Right renal cortex interstitium (tissue), 3 donors: ENCODE measurements around the gene SSH2. TPM values are rescaled to one million over a fixed set of nuclear protein-coding genes. Genes with fewer than 3 reads are reported as not detected.

ENCODE experiments used
- DNase-seq, 3 donors: peaks; one replicate each; pipeline ENCODE4 v3.0.0-alpha.2; 2013; ENCODE audit warnings: low read depth in 3 of 3, low spot score in 2 of 3
- polyA plus RNA-seq, 3 donors: library from polyadenylated mRNA; unstranded; fragments of 120-200 nt; gene quantifications; one replicate each; pipeline ENCODE4 v1.2.1, GENCODE V29; 2013; ENCODE audit not compliant: insufficient read length in 3 of 3

Gene SSH2
- polyA plus RNA-seq, 3 donors = 17.0 to 18.2 (median 17.1) TPM

- no peak for DNase-seq
Observed at GRCh38 chr17:29840884-29841283, 89.1 kb downstream of the SSH2 start.

- DNase-seq = no peak
Observed at GRCh38 chr17:29839656-29840055, 90.4 kb downstream of the SSH2 start.

GRCh38 chr17:29838961-29839360 is 91.1 kb downstream of the SSH2 start:
- DNase-seq = no peak

GRCh38 chr17:29837531-29837930 is 92.5 kb downstream of the SSH2 start:
- no peak for DNase-seq

DNA sequence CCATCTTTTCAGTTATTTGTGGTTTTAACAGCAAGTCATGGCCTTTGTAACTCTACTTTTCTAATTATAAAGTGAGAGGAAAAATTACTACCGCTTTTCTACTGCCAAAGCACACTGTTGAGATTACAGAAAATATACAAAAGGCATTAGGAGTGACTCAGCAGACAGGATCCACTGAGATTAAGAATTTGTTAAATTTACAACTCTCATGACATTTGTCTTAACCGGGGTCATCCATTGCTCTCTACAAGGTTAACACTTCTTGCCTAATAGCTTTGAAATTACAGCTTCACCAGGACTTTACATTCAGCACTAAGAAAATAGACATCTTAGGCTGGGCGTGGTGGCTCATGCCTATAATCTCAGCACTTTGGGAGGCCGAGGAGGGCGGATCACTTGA is 93.4 kb downstream of the SSH2 start:
- DNase-seq = no peak

- DNase-seq = no peak
Observed at GRCh38 chr17:29835435-29836351, 94.3 kb downstream of the SSH2 start.

- DNase-seq = no peak
Observed at GRCh38 chr17:29833801-29834200, 96.2 kb downstream of the SSH2 start.

DNA sequence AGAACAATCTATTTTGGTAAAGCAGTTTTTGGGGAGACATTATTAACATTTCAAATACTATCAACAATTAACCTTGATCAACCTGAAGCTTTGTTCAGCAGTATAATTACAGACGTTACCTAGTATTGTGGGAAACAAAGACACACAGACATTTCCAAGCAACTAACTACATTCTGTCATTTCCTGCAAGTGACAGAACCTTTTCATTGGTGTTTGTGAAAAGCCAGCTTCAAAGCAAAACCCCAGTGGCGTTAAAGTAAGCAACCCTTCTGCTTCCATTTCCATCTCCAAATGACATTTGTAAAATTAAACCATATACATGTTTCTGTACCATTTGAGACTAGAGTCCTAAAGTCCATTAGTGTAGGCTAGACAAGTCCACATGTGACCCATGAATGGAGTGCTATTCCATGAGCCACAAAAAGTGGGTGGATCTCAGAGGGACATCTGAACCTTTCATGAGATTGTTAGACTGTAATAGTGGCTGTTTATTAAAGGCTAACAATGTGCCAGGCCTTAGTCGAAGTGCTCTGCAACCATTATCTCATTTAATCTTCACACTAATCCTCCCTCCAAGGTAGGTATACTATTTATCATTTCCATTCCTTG is 101.2 kb downstream of the SSH2 start:
- DNase-seq = no peak

DNA sequence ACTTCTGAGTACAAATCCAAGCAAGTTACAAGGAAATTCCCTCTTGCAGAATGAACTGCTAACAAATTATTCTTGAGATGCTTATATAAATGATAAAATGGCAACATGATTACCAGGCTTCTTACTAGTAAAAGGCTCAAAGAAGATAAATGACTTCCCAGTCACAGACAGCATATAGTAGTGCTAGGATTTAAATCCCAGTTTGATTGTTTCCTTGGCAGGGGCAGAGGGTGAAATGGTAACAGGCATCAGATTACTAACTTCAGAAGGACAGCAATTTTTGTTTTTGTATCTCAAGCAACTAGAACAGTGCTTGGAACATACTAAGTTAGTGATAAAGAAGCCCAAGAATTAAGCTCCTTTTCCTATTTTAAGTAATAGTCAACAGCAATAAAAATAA is 102.8 kb downstream of the SSH2 start:
- no peak for DNase-seq

DNA sequence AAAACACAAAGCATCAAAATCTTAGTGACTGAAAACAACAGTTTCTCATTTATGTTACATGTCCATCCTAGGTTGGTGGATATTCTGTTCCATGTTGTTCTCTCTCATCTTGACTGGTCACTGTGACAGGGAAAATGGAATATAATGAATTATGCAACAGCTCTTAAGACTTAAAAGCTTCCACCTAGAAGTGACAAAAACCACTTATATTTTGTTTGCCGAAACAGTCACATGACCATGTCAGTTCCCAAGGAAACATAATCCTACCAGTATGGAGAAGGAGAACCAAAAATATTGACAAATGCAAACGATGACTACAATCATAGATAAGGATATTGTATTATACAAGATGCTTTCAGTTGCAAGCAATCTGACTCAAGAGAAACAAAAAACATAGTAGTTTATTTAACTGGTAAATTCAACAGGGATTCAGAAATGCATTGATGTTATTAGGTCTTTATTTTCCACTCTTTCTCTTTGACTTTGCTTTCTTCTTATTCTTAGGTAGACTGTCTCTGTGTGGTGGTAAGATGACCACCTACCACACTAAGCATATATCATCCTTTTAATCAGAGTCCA is 103.8 kb downstream of the SSH2 start:
- DNase-seq = no peak

GRCh38 chr17:29825604-29826003 is 104.4 kb downstream of the SSH2 start:
- no peak for DNase-seq

GRCh38 chr17:29821897-29822296 is 108.1 kb downstream of the SSH2 start:
- DNase-seq = no peak

- DNase-seq = no peak
Observed at GRCh38 chr17:29820425-29820824, 109.6 kb downstream of the SSH2 start.

GRCh38 chr17:29807520-29808361 is 122.3 kb downstream of the SSH2 start:
- DNase-seq = peak; percentile 52 to 70 (median 65)

DNA sequence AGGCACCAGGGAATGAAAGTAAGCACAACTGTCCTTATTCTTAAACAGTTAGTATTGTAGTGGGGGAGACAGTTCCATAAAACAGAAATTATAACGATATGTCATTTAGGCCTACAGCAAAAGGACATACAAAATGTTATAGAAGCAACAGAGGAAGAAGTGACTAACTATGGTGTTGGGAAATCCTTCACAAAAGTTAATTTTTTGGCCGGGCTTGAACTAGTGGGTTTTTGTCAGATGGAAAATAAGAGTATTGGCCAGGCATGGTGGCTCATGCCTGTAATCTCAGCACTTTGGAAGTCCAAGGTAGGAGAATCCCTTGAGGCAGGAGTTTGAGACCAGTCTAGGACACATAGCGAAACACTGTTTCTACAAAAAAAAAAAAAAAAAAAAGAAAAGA is 127.8 kb downstream of the SSH2 start:
- no peak for DNase-seq

DNA sequence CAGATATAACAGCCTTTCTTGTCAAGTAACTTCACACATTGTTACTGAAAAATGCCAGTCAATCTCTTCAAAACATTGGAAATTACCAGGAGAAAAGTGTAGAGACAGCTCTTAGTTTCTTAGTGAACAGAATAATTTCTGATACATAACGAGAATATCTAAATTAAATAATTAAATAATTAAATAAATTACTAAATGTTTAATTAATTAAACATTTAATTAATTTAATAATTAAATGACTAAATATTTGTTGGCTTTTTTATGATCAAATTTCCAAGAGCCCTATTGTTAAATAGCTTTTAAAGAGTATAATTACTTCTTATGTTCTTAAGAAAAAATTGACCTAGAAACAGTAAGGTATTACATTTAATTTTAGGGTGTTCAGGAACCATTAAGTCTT is 129.6 kb downstream of the SSH2 start:
- no peak for DNase-seq

GRCh38 chr17:29796652-29797051 is 133.4 kb downstream of the SSH2 start:
- no peak for DNase-seq

GRCh38 chr17:29793501-29793900 is 136.5 kb downstream of the SSH2 start:
- DNase-seq = no peak

DNA sequence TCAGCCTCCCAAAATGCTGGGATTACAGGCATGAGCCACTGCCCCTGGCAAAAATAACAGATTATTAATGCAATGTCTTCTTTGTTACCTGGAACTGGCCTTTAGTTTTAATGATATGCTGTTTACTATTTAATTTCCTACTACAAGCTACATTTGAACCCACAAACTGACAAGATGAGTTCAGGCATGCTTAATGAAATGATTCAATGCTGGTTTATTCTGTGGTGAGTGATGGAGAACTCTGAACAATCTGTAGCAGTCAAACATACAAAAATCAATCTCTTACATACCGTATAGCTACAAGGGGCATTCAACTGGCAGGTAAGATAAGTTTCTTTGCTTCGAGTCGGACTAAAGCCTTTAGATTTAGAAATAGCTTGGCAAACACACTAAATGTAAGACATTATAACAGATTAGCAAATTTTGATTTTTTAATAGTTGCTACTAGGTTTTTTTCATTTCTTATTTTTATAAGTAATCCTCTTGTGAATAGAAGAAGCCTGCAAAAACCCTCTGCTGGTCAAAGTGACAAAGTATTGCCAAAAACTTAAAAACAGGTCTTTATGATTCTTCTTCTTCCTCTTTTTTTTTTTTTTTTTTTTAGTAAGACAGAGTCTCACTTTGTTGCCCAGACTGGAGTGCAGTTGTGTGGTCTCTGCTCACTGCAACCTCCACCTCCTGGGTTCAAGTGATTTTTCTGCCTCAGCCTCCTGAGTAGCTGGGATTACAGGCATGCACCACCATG is 138.5 kb downstream of the SSH2 start:
- no peak for DNase-seq
